Heart left ventricle (tissue), 13 donors: ENCODE data around the gene SP140.

Experiments used
- CTCF ChIP-seq, 12 donors: fragments of 200-600 bp; sonication (generic) in 4 of 12; IDR thresholded peaks; one replicate each; pipeline versions ENCODE4 v1.5.0 to v1.8.0; 2018 to 2022; ENCODE audit warnings: antibody characterized with exemption in 12 of 12, mild to moderate bottlenecking in 5 of 12
- POLR2A ChIP-seq, 2 donors: fragments of 450-650 bp; IDR thresholded peaks; one replicate each; pipeline ENCODE4 v1.6.1; 2017; ENCODE audit warnings: antibody characterized with exemption in 2 of 2, mild to moderate bottlenecking in 2 of 2, moderate library complexity in 2 of 2
- donor health status: ischemic (EF 13 %, LVEDD 7.1; RV severe dilation, severe dysfunction).
- donor health status: DM: no; HTN: yes; CAD: no.
- donor health status: DM: no; HTN: no; CAD: no.
- donor health status: ischemic (EF 25% LVEDD 6.9; RV normal size, moderate dysfunction).
- donor health status: ischemic (EF 25% LVEDD 5.7; RV mildly dilated, moderate dysfunction).
- donor health status: ischemic (EF 35%, LVEDD 5.7; RV mildly dilated, moderate dysfunction).
- donor health status: nonischemic (EF 11% LVEDD 7.7; RV severe dilation, severe dysfunction).
- donor health status: DM: yes; HTN: yes; CAD: no.
- donor health status: PGD.
- donor health status: ischemic (EF 29% LVEDD 5.4; RV normal size, mild dysfunction).
- donor health status: nonischemic (EF 23%, LVEDD 6.1; RV moderate dilation, normal function).

GRCh38 chr2:230322561-230323384, 97.2 kb downstream of the SP140 start:
- TF ChIP-seq CTCF (IDR thresholded peaks at IDR 0.05) (no peak), POLR2A (IDR thresholded peaks at IDR 0.05) (no peak)
